Stimulated activated CD4-positive, alpha-beta T cell treated with anti-CD3 and anti-CD28 coated beads, Interleukin-12 subunit alpha, Interleukin-12 subunit beta, amount 100 ng/mL, for 48 hours (primary cell): Measurements from ENCODE around the gene OR2Z1.

Experiments
- DNase-seq, 3 donors: peaks; one replicate each; pipeline ENCODE4 v3.0.0-alpha.2; 2020; ENCODE audit warnings: low read depth in 2 of 3, low spot score in 1 of 3

OR2Z1 gene

GRCh38 chr19:8721334-8721733 is at the start of gene OR2Z1:
Gene OR2Z1, plus strand, starts transcription at chr19:8721634. Its CDS starts 9,395 bp downstream, at chr19:8731029.
- no peak for DNase-seq

GRCh38 chr19:8673276-8673891 is 48.0 kb upstream of the OR2Z1 start:
- DNase-seq, result no peak

GRCh38 chr19:8675066-8675465 is 46.4 kb upstream of the OR2Z1 start:
- no peak for DNase-seq

GRCh38 chr19:8678244-8678807 is 43.1 kb upstream of the OR2Z1 start:
- DNase-seq, result no peak

GRCh38 chr19:8680676-8681344 is 40.6 kb upstream of the OR2Z1 start:
- no peak for DNase-seq

GRCh38 chr19:8681345-8682029 is 39.9 kb upstream of the OR2Z1 start:
- no peak for DNase-seq

GRCh38 chr19:8682472-8682871 is 39.0 kb upstream of the OR2Z1 start:
- DNase-seq, result no peak

- DNase-seq, result no peak
These were observed 38.5 kb upstream of the OR2Z1 start for GRCh38 chr19:8682931-8683330.

GRCh38 chr19:8684001-8684902 is 37.2 kb upstream of the OR2Z1 start:
- DNase-seq, result no peak

- no peak for DNase-seq
These were observed 34.9 kb upstream of the OR2Z1 start for GRCh38 chr19:8686549-8686948.

- DNase-seq, result no peak
These were observed 32.5 kb upstream of the OR2Z1 start for GRCh38 chr19:8688930-8689329.

DNA sequence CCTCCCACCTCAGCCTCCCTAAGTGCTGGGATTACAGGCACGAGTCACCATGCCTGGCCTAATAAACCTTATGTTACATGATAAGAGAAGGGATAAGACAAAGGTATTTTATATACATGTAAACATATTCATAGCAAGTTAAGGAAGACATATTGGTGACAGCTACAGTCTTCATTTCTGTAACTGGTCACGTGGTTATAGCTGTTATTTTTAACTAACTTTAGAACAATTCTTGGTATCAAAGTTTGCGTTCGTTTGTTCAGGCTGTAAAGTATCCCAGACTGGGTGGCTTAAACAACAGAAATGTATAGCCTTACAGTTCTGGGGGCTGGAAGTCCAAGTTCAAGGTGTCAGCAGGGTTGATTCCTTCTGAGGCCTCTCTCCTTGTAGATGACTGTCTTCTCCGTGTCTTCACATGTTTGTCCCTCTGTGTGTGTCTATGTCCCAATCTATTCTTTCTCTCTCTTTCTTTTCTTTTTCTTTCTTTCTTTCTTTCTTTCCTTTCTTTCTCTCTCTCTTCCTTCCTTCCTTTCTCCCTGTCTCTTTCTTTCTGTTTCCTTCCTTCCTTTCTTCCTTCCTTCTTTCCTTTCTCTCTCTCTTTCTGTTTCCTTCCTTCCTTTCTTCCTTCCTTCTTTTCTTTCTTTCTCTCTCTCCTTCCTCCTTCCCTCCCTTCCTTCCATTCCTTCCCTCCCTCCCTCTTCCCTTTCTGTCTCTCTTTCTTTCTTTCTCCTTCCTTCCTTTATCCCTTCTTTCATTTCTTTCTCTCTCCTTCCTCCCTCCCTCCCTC is 30.5 kb upstream of the OR2Z1 start:
- no peak for DNase-seq

DNA sequence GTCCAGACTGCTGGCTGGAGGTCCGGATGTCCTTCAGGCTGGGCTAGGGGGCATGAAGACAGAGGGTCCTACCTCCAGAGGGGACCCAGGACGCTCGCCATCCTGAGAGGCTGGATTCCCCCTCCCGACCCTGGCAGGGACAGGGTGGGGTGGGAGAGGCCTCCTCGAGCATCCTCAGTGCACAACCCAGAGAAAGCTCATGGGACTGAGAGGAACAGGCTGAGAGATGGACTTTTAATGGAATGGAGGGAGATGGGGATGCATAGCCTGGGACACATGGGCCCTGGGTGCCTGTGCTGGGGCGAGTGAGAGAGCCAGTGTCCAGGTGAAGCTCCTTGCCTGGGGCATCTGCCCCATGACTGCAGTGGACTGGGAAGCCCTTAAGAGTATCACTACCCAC is 25.9 kb upstream of the OR2Z1 start:
- DNase-seq, result no peak

GRCh38 chr19:8695911-8696310 is 25.5 kb upstream of the OR2Z1 start:
- DNase-seq, result no peak

DNA sequence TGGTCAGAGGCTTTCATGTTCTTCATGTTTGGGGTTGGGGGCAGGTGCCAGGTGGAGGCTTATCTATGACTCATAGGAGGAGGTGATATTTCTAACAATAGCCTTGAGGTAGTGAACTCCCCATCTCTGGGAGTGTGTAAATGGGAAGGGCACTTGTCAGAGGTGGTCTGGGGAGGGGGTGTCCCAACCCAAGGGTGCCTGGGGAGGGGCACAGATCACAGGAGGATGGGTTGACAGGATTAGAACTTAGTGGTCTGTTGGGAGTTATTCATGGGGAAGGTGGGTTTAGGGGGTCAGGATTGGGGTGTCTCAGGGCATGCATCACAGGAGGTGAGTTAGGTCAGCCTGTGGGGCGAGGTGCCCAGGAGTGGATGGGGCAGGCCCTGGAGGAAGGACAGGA is 24.4 kb upstream of the OR2Z1 start:
- no peak for DNase-seq

GRCh38 chr19:8697671-8698432 is 23.6 kb upstream of the OR2Z1 start:
- peak in 1 of 3 donors; percentile 20 for DNase-seq

DNA sequence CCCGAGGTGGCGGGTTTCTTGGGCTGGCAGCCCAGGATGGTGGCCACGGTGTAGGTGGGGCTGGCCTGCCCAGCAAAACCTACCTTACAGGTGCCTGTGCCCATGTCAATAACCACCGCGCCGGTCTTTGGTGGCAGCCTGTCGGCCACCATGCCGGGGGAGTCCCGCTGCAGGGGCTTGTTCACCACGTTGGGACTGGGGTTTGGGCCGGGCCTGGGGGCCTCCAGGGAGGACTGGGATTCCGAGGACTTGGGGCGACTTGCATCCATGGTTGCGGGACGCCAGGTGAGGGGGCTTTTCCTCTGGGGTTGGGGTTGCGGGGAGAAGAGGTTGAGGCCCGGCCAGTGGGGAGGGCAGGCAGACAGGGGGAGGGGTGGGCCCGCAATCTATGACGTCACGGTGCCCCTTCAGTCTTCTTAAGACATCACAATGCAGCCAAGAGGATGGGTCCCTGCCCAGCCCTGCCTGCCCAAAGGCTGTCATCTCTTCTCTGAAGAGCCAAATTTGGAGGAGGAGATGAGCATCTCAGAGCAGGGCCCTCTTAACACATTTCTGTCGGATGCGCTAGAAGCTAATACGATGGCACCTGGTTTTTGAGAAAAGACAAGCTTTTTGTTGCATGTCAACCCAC is 22.9 kb upstream of the OR2Z1 start, which contains the start of gene ACTL9:
TSS of gene ACTL9 (minus strand) at position 363 of the 631 bp plus-strand sequence. CDS start at position 269, 94 bp downstream.
- DNase-seq, result no peak

- DNase-seq, result no peak
These were observed 21.5 kb upstream of the OR2Z1 start for GRCh38 chr19:8699908-8700307.

- DNase-seq, result no peak
These were observed 20.5 kb upstream of the OR2Z1 start for GRCh38 chr19:8700956-8701355.
